A673 (cell line): ENCODE measurements around the gene GPR32.

Experiments
- CTCF ChIP-seq: fragments of 300-800, 200-600 bp; sonication (generic); conservative IDR thresholded peaks from 2 replicates; pipeline ENCODE4 v1.5.1; 2017; ENCODE audit warnings: low read depth, mild to moderate bottlenecking, antibody characterized with exemption, low read length, moderate library complexity, mixed read lengths
- EZH2 ChIP-seq: fragments of 200-600 bp; sonication (generic); IDR thresholded peaks from 2 replicates; pipeline ENCODE4 v1.6.1; 2017; ENCODE audit warnings: borderline replicate concordance, low read depth, mild to moderate bottlenecking, mixed read lengths, antibody characterized with exemption, low read length; ENCODE audit not compliant: poor library complexity, severe bottlenecking

- TF ChIP-seq CTCF, result no peak
- TF ChIP-seq EZH2, result no peak
Measured at GRCh38 chr19:50796634-50797428, 26.6 kb downstream of the GPR32 start.
